Measurements from ENCODE around the gene TRIM75. TPM values are rescaled to one million over a fixed set of nuclear protein-coding genes. Genes with fewer than 3 reads are reported as not detected.

Gene TRIM75
- total RNA-seq, 4 donors from 2014 or later: not detected

DNA sequence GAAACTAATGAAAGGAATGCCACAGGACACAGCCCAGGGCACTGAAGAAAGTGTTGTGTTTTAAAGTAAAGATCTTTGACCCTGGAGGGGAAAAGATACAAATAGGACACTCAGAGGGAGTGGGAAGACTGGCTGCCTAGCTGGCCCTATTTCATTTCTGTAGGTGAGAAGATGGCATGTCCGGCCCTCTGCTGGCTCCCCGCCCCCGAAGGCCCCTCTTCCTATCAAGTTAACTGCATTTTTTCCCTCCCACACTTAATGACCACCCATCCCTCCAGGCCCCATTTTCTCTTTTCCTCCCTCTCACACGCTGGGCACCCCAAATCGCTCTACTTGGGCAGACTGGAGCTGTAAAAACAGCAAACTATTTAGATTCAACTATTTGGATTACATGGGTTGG lies 5.5 kb upstream of the TRIM75 start:
- H3K4me3 ChIP-seq: no peak overlapping the region
- no peaks in the 10 kb centered on the region for H3K4me1 ChIP-seq
- H3K36me3 ChIP-seq: no peaks in the 10 kb centered on the region
- H3K9me3 ChIP-seq: no peaks in the 10 kb centered on the region
- TF ChIP-seq EP300 (IDR thresholded peaks at IDR 0.05) (no peak), POLR2A (IDR thresholded peaks at IDR 0.05; ENCODE audit: low read depth) (no peak), POLR2AphosphoS5 (IDR thresholded peaks at IDR 0.05) (no peak)
- TF ChIP-seq, protein P1, sequence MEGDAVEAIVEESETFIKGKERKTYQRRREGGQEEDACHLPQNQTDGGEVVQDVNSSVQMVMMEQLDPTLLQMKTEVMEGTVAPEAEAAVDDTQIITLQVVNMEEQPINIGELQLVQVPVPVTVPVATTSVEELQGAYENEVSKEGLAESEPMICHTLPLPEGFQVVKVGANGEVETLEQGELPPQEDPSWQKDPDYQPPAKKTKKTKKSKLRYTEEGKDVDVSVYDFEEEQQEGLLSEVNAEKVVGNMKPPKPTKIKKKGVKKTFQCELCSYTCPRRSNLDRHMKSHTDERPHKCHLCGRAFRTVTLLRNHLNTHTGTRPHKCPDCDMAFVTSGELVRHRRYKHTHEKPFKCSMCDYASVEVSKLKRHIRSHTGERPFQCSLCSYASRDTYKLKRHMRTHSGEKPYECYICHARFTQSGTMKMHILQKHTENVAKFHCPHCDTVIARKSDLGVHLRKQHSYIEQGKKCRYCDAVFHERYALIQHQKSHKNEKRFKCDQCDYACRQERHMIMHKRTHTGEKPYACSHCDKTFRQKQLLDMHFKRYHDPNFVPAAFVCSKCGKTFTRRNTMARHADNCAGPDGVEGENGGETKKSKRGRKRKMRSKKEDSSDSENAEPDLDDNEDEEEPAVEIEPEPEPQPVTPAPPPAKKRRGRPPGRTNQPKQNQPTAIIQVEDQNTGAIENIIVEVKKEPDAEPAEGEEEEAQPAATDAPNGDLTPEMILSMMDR (IDR thresholded peaks at IDR 0.05): no peak
- DNase-seq (ENCODE audit: extremely low spot score): no peak
- no peak overlapping the region for H3K27ac ChIP-seq (replicated peaks in 1 of 4)
- intact Hi-C loops (cut with DNase I): no loop called here
- H3K27me3 ChIP-seq: no peaks in the 10 kb centered on the region
- 86% methylated on average over 5 of the region's 5 CpGs for WGBS

DNA sequence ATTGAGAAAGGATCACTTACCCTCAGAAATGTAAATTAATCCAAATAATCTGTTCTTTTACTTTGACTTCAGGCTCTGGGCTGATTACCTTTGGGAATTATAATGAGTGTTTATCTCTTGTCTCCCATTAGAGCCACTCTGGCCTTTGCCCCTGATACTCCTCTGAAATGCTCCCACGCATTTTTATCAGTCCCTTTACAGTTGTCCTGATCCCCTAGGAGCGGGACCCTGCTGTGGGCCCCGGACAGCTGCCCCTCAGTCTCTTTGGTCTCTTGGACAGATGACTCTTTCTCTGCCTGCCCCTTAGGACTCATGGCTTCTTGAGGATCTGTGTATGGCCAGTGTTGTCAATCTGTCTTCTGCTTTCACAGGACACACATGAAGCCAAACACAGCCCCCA lies 1.0 kb upstream of the TRIM75 start:
- intact Hi-C loops (cut with DNase I): no loop called here
- no peaks in the 10 kb centered on the region for H3K4me1 ChIP-seq
- TF ChIP-seq EP300 (IDR thresholded peaks at IDR 0.05): no peak
- TF ChIP-seq, protein P1 (IDR thresholded peaks at IDR 0.05): no peak
- TF ChIP-seq POLR2A (IDR thresholded peaks at IDR 0.05; ENCODE audit: low read depth): no peak
- TF ChIP-seq POLR2AphosphoS5 (IDR thresholded peaks at IDR 0.05): no peak
- H3K4me3 ChIP-seq: no peak overlapping the region
- H3K27me3 ChIP-seq: no peaks in the 10 kb centered on the region
- no peaks in the 10 kb centered on the region for H3K36me3 ChIP-seq
- no peak overlapping the region for H3K27ac ChIP-seq (replicated peaks in 1 of 4)
- DNase-seq (ENCODE audit: extremely low spot score): no peak
- WGBS: 68% methylated on average over 3 of the region's 3 CpGs
- no peaks in the 10 kb centered on the region for H3K9me3 ChIP-seq

DNA sequence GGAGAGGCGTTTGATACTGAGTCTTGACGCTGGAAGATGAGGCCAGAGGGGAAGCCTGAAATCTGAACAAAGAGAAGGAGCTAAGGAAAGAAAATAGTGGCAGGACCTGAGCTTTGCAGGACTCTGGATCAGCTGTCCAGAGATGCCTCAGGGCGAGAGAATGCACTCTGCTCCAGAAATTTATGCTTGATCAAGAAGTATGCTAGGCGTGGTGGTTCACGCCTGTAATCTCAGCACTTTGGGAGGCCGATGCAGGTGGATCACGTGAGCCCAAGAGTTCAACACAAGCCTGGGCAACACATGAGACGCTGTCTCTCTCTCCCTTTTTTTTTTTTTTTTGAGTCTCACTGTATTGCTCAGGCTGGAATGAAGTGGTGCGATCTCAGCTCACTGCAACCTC lies 1.9 kb downstream of the TRIM75 start:
- H3K27ac ChIP-seq (replicated peaks in 1 of 4): no peak overlapping the region
- H3K36me3 ChIP-seq: no peaks in the 10 kb centered on the region
- 91% methylated on average over 9 of the region's 9 CpGs for WGBS
- intact Hi-C loops (cut with DNase I): no loop called here
- no peak overlapping the region for H3K4me3 ChIP-seq
- no peak for DNase-seq (ENCODE audit: extremely low spot score)
- TF ChIP-seq POLR2AphosphoS5 (IDR thresholded peaks at IDR 0.05): no peak
- no peaks in the 10 kb centered on the region for H3K27me3 ChIP-seq
- no peaks in the 10 kb centered on the region for H3K4me1 ChIP-seq
- H3K9me3 ChIP-seq: no peaks in the 10 kb centered on the region

DNA sequence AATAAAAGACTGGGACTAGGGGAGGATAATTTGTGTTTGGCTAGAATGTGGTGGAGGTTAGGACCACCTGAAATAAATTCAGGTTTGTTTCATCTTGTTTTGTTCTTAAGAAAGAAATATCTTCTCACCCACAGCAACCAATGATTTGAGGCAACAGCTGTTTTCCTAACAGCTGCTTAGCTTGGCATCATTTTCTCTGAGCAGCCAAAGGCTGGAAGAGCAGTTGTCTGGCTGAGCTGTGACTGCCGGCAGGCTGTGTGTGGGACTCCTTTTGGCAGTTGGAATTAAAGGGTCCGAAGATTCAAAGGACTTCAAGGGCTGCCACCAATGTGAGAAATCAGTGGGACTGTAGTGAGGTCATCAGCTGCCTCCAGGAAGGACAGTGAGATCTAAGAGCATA lies 5.0 kb downstream of the TRIM75 start:
- Histone ChIP-seq H3K4me3 (no peak overlapping the region), H3K27ac (replicated peaks in 1 of 4) (no peak overlapping the region), H3K27me3 (no peaks in the 10 kb centered on the region), H3K36me3 (no peaks in the 10 kb centered on the region), H3K9me3 (no peaks in the 10 kb centered on the region), H3K4me1 (no peaks in the 10 kb centered on the region)
- peak; percentile 45 for DNase-seq (ENCODE audit: extremely low spot score)
- WGBS: 50% methylated on average over 2 of the region's 2 CpGs
- intact Hi-C loops (cut with DNase I): no loop called here
- TF ChIP-seq, protein P1 (IDR thresholded peaks at IDR 0.05): no peak

DNA sequence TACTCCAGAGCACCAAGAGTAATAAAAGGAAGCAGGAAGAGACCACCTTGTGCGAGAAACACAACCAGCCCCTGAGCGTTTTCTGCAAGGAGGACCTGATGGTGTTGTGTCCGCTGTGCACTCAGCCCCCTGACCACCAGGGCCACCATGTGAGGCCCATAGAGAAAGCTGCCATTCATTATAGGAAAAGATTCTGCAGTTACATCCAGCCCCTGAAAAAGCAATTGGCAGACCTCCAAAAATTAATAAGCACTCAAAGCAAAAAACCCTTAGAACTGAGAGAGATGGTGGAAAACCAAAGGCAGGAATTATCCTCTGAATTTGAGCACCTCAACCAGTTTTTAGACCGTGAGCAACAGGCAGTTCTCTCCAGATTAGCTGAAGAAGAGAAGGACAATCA lies 5.7 kb downstream of the TRIM75 start:
- 86% methylated on average over 4 of the region's 4 CpGs for WGBS
- Histone ChIP-seq H3K27ac (replicated peaks in 1 of 4) (no peak overlapping the region), H3K4me3 (no peak overlapping the region), H3K9me3 (no peaks in the 10 kb centered on the region), H3K36me3 (no peaks in the 10 kb centered on the region), H3K4me1 (no peaks in the 10 kb centered on the region), H3K27me3 (no peaks in the 10 kb centered on the region)
- DNase-seq (ENCODE audit: extremely low spot score): no peak
- no peak for TF ChIP-seq POLR2AphosphoS5 (IDR thresholded peaks at IDR 0.05)
- intact Hi-C loops (cut with DNase I): no loop called here

DNA sequence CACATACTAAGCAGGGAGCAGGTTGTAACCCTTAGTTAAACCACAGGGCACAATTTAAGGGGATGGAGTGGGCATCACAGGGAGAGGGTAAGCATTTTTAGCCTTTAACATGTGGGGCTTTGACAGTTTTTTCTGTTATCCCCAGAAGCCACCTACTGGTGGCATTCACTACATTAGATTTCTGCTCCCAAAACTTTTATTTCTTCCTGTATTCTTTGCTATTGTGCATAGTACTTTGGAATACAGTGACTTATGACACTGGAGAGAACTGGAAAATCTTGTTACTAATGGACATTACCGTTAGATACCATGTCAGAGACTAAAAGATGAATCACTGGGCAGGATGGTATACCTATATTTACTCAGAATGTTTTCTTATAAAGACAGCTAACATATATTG lies 7.3 kb downstream of the TRIM75 start:
- Histone ChIP-seq H3K9me3 (no peaks in the 10 kb centered on the region), H3K4me3 (no peak overlapping the region), H3K27ac (replicated peaks in 1 of 4) (no peak overlapping the region), H3K36me3 (no peaks in the 10 kb centered on the region), H3K4me1 (no peaks in the 10 kb centered on the region), H3K27me3 (no peaks in the 10 kb centered on the region)
- WGBS: 52% methylated on average over 1 of the region's 1 CpG
- DNase-seq (ENCODE audit: extremely low spot score): peak; percentile 47
- intact Hi-C loops (cut with DNase I): no loop called here
- TF ChIP-seq, protein P1 (IDR thresholded peaks at IDR 0.05): no peak
- TF ChIP-seq POLR2A (IDR thresholded peaks at IDR 0.05; ENCODE audit: low read depth) (no peak), POLR2AphosphoS5 (IDR thresholded peaks at IDR 0.05) (no peak), EP300 (IDR thresholded peaks at IDR 0.05) (no peak)
